Thyroid gland (tissue), 4 donors: ENCODE measurements around the gene OAT. TPM values are rescaled to one million over a fixed set of nuclear protein-coding genes. Genes with fewer than 3 reads are reported as not detected.

Experiments used
- DNase-seq, 2 donors: peaks; one replicate each; pipeline ENCODE4 v3.0.0-alpha.2; 2019
- H3K27ac ChIP-seq, 3 donors: fragments of 200-600 bp; sonication (generic); 1 replicate in 2 of 3; 2 replicates in 1 of 3; pipeline ENCODE4 v1.5.1; 2016 to 2019; ENCODE audit warnings: mild to moderate bottlenecking in 1 of 3, moderate library complexity in 1 of 3
- H3K27me3 ChIP-seq: fragments of 200-600 bp; sonication (generic); one replicate; pipeline ENCODE4 v1.5.1; 2019
- H3K36me3 ChIP-seq, 2 donors: fragments of 200-600 bp; sonication (generic); one replicate each; pipeline ENCODE4 v1.5.1; 2016 to 2019
- H3K4me1 ChIP-seq, 2 donors: fragments of 200-600 bp; sonication (generic); one replicate each; pipeline ENCODE4 v1.5.1; 2017 to 2019
- H3K4me3 ChIP-seq, 3 donors: fragments of 200-600 bp; sonication (generic); replicated peaks in 1 of 3; 1 replicate in 2 of 3; 2 replicates in 1 of 3; pipeline ENCODE4 v1.5.1; 2016; ENCODE audit warnings: mild to moderate bottlenecking in 1 of 3
- H3K9me3 ChIP-seq: fragments of 200-600 bp; sonication (generic); one replicate; pipeline ENCODE4 v1.5.1; 2017
- CTCF ChIP-seq, 6 experiments: fragments of 200-600 bp in 3 of 6; fragments of 450-650 bp in 3 of 6; sonication (generic) in 3 of 6; IDR thresholded peaks; one replicate each; pipeline ENCODE4 v1.5.1; 2016 to 2019; ENCODE audit warnings: antibody characterized with exemption in 6 of 6, mild to moderate bottlenecking in 2 of 6, inconsistent platforms in 1 of 6, moderate library complexity in 1 of 6
- POLR2A ChIP-seq, 2 donors: fragments of 450-650 bp; IDR thresholded peaks; one replicate each; pipeline ENCODE4 v1.6.1; 2017; ENCODE audit warnings: antibody characterized with exemption in 2 of 2, mild to moderate bottlenecking in 2 of 2, moderate library complexity in 1 of 2
- WGBS, 2 donors: methylation state at CpG; one replicate each; pipeline ENCODE4 v1.1.5; 2017; 5-methylcytosine and 5-hydroxymethylcytosine counted together
- intact Hi-C: fragments of 100-400 bp; cut with DNase I; formaldehyde crosslinking; loops from one replicate; pipeline ENCODE4 v1.15.1; 2023
- total RNA-seq, 4 donors: library from RNA; depleted of rRNA; stranded (reverse); fragments of >200 nt; gene quantifications; one replicate each; pipeline ENCODE4 v1.2.3, GENCODE V29; 2016

OAT gene
- total RNA-seq, 4 donors from 2014 or later: 75.3 to 111 (median 95.8) TPM

GRCh38 chr10:124450783-124451057 lies 32.0 kb upstream of the OAT start:
- Histone ChIP-seq H3K4me3 (no peak overlapping the region), H3K9me3 (no peaks in the 10 kb centered on the region), H3K4me1 (peaks cover 11 to 40% of the 10 kb centered on the region in 2 donors), H3K27me3 (peaks cover 14% of the 10 kb centered on the region), H3K27ac (no peak overlapping the region), H3K36me3 (no peaks in the 10 kb centered on the region)
- WGBS, 2 donors: 23 to 44% methylated on average over 3 to 5 of the region's 5 CpGs
- intact Hi-C loops: no loop called here
- no peak for TF ChIP-seq POLR2A (IDR thresholded peaks at IDR 0.05)
- no peak for TF ChIP-seq CTCF (IDR thresholded peaks at IDR 0.05)
- DNase-seq: no peak

- 4 to 8% methylated on average over 23 of the region's 57 CpGs for WGBS, 2 donors
- no peak within 1 kb of the TSS for H3K4me3 ChIP-seq
- peaks cover 14% of the 10 kb centered on the region for H3K27me3 ChIP-seq
- no peaks in the 10 kb centered on the region for H3K9me3 ChIP-seq
- H3K27ac ChIP-seq: no peak within 1 kb of the TSS
- no peaks in the 10 kb centered on the region for H3K36me3 ChIP-seq
- TF ChIP-seq CTCF (IDR thresholded peaks at IDR 0.05) (no peak), POLR2A (IDR thresholded peaks at IDR 0.05) (no peak)
- no peak for DNase-seq
- intact Hi-C loops: no loop called here
- H3K4me1 ChIP-seq: peaks cover 11 to 40% of the 10 kb centered on the region in 2 donors
Measured at GRCh38 chr10:124450012-124450782, 31.5 kb upstream of the OAT start, which contains the start of gene NKX1-2. TSS of gene NKX1-2 (minus strand) at chr10:124450035. CDS start at chr10:124449943, 92 bp downstream.

- intact Hi-C loops: no loop called here
- 1 to 2% methylated on average over 17 to 40 of the region's 59 CpGs for WGBS, 2 donors
- H3K36me3 ChIP-seq: no peaks in the 10 kb centered on the region
- H3K27me3 ChIP-seq: peaks cover 14% of the 10 kb centered on the region
- H3K9me3 ChIP-seq: no peaks in the 10 kb centered on the region
- H3K27ac ChIP-seq: no peak overlapping the region
- H3K4me1 ChIP-seq: peaks cover 11 to 38% of the 10 kb centered on the region in 2 donors
- no peak for TF ChIP-seq CTCF (IDR thresholded peaks at IDR 0.05)
- TF ChIP-seq POLR2A (IDR thresholded peaks at IDR 0.05): no peak
- no peak for DNase-seq
- H3K4me3 ChIP-seq: no peak overlapping the region
Measured at GRCh38 chr10:124449170-124450011, 30.7 kb upstream of the OAT start.

GRCh38 chr10:124448696-124449169 lies 30.0 kb upstream of the OAT start:
- WGBS, 2 donors: 3 to 6% methylated on average over 20 to 22 of the region's 26 CpGs
- DNase-seq: no peak
- Histone ChIP-seq H3K4me1 (peaks cover 11 to 33% of the 10 kb centered on the region in 2 donors), H3K27me3 (peaks cover 14% of the 10 kb centered on the region), H3K9me3 (no peaks in the 10 kb centered on the region), H3K36me3 (no peaks in the 10 kb centered on the region), H3K27ac (no peak overlapping the region), H3K4me3 (no peak overlapping the region)
- TF ChIP-seq POLR2A (IDR thresholded peaks at IDR 0.05) (no peak), CTCF (IDR thresholded peaks at IDR 0.05) (no peak)
- intact Hi-C loops: no loop called here
